Osteocyte (in vitro differentiated cells): ENCODE results near the gene ADAMTS2. TPM values are rescaled to one million over a fixed set of nuclear protein-coding genes. Genes with fewer than 3 reads are reported as not detected.
"Not testable (repeated sequence)": the region's sequence is repeated elsewhere in the genome, so short reads cannot be mapped to it uniquely, and the experiment has no call there.

Experiments
- DNase-seq: peaks from one replicate; pipeline ENCODE4 v3.0.0; 2021; ENCODE audit warnings: mixed read lengths; ENCODE audit not compliant: unreplicated experiment; ENCODE audit errors: extremely low spot score
- H3K27ac Mint-ChIP-seq: one replicate; pipeline ENCODE4 v1.8.0; 2021; ENCODE audit warnings: mild to moderate bottlenecking, mixed read lengths; ENCODE audit not compliant: unreplicated experiment
- H3K27me3 Mint-ChIP-seq: one replicate; pipeline ENCODE4 v1.8.0; 2021; ENCODE audit warnings: mixed read lengths; ENCODE audit not compliant: unreplicated experiment
- H3K36me3 Mint-ChIP-seq: one replicate; pipeline ENCODE4 v1.8.0; 2021; ENCODE audit warnings: mixed read lengths; ENCODE audit not compliant: unreplicated experiment
- H3K4me1 Mint-ChIP-seq: one replicate; pipeline ENCODE4 v1.8.0; 2021; ENCODE audit warnings: mixed read lengths; ENCODE audit not compliant: unreplicated experiment
- H3K4me3 Mint-ChIP-seq: one replicate; pipeline ENCODE4 v1.8.0; 2021; ENCODE audit warnings: mild to moderate bottlenecking, moderate library complexity, mixed read lengths; ENCODE audit not compliant: unreplicated experiment
- H3K9me3 Mint-ChIP-seq: one replicate; pipeline ENCODE4 v1.8.0; 2021; ENCODE audit warnings: mixed read lengths; ENCODE audit not compliant: unreplicated experiment
- total RNA-seq: library from RNA; stranded (reverse); gene quantifications from 2 replicates; pipeline ENCODE4 v1.2.1, GENCODE V29; 2021
- TF ChIP-seq, protein P1 (sequence below): fragments of 200-600 bp; sonication (generic); IDR thresholded peaks from 2 replicates; pipeline ENCODE4 v1.5.0; 2021; ENCODE audit warnings: antibody characterized with exemption, mild to moderate bottlenecking, moderate library complexity

The ADAMTS2 gene
- total RNA-seq, 1 donor from 2014 or later = 12.2 TPM

DNA sequence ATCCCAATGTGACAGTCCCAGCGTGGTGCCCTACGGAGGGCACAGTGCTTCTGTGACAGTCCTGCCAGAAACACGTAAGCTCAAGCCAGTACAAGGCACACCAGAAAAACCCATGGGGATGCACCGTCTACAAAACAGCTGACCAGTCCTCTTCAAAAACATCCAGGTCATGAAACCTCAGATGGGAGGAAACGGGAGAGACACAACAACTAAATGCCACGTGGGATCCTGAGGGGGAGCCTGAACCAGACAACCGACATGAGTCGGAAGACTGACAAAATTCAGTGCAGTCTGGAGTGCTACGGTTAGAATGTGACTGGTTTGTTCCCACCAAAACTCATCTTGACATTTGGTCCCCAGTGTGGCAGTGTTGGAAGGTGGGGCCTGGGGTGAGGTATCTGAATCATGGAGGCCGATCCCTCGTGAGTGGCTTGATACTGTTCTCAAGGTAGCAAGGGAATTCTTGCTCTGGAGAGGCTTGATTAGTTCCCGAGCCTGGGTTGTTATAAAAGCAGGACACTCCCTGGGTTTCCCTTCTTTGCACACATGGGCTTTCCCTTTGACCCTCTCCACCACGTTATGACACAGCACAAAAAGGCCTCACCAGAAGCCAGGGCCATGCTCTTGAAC is 55.4 kb downstream of the ADAMTS2 start:
- TF ChIP-seq, protein P1, sequence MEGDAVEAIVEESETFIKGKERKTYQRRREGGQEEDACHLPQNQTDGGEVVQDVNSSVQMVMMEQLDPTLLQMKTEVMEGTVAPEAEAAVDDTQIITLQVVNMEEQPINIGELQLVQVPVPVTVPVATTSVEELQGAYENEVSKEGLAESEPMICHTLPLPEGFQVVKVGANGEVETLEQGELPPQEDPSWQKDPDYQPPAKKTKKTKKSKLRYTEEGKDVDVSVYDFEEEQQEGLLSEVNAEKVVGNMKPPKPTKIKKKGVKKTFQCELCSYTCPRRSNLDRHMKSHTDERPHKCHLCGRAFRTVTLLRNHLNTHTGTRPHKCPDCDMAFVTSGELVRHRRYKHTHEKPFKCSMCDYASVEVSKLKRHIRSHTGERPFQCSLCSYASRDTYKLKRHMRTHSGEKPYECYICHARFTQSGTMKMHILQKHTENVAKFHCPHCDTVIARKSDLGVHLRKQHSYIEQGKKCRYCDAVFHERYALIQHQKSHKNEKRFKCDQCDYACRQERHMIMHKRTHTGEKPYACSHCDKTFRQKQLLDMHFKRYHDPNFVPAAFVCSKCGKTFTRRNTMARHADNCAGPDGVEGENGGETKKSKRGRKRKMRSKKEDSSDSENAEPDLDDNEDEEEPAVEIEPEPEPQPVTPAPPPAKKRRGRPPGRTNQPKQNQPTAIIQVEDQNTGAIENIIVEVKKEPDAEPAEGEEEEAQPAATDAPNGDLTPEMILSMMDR = no peak
- DNase-seq = no peak

GRCh38 chr5:179288809-179289185 is 56.5 kb downstream of the ADAMTS2 start:
- TF ChIP-seq, protein P1 = no peak
- Mint-ChIP-seq H3K27me3 (no peaks in the 10 kb centered on the region), H3K36me3 (no peaks in the 10 kb centered on the region), H3K27ac (no peak overlapping the region), H3K9me3 (peaks cover 9% of the 10 kb centered on the region), H3K4me1 (no peaks in the 10 kb centered on the region), H3K4me3 (no peak overlapping the region)
- no peak for DNase-seq

More for the DNA sequence above, 55.4 kb downstream of the ADAMTS2 start:
- H3K9me3 Mint-ChIP-seq = peaks cover 9% of the 10 kb centered on the region
- H3K36me3 Mint-ChIP-seq = no peaks in the 10 kb centered on the region
- H3K27ac Mint-ChIP-seq = no peak overlapping the region
- no peak overlapping the region for H3K4me3 Mint-ChIP-seq
- no peaks in the 10 kb centered on the region for H3K27me3 Mint-ChIP-seq
- no peaks in the 10 kb centered on the region for H3K4me1 Mint-ChIP-seq

DNA sequence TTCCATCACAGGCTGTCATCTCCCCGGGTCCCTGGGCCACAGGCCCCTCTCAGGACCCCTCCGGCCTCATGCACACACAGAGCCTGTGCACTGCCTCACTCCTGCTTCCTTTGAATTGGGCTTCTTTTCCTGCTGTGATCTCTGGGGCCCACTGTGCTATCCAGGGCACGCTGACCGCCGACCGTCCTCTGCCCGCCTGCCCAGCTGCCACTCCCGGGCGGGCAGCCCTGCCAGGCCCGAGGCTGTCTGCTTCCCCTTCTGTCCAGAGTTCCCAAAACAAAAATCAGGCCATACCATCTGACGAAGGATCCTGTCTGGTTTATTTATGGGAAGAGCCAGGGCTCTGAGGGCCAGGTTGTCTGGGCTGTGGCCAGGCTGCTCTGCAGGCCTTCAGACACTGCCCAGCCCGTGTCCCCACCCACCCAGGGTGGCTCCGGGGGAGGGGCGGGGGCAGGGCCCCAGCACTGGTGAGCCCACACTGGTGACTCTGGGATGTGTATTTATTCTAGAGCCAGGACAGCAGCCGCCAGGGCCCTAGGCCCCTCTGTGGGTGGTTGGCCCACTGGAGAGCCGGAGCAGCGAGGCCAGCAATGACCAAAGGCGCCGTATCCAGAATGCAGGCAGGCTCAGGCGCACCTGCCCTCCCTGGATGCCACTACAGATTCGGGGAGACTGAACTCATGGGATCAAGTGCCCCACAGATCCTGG is 57.0 kb downstream of the ADAMTS2 start:
- no peaks in the 10 kb centered on the region for H3K36me3 Mint-ChIP-seq

GRCh38 chr5:179287631-179288030 is 57.6 kb downstream of the ADAMTS2 start:
- no peak for DNase-seq
- Mint-ChIP-seq H3K36me3 (no peaks in the 10 kb centered on the region), H3K27me3 (no peaks in the 10 kb centered on the region), H3K4me3 (no peak overlapping the region), H3K27ac (no peak overlapping the region), H3K9me3 (peaks cover 9% of the 10 kb centered on the region), H3K4me1 (no peaks in the 10 kb centered on the region)
- TF ChIP-seq, protein P1 = no peak

More for the DNA sequence above, 57.0 kb downstream of the ADAMTS2 start:
- Mint-ChIP-seq H3K27me3 (no peaks in the 10 kb centered on the region), H3K4me1 (no peaks in the 10 kb centered on the region), H3K27ac (no peak overlapping the region), H3K4me3 (no peak overlapping the region), H3K9me3 (peaks cover 9% of the 10 kb centered on the region)
- DNase-seq = no peak
- TF ChIP-seq, protein P1 = no peak

DNA sequence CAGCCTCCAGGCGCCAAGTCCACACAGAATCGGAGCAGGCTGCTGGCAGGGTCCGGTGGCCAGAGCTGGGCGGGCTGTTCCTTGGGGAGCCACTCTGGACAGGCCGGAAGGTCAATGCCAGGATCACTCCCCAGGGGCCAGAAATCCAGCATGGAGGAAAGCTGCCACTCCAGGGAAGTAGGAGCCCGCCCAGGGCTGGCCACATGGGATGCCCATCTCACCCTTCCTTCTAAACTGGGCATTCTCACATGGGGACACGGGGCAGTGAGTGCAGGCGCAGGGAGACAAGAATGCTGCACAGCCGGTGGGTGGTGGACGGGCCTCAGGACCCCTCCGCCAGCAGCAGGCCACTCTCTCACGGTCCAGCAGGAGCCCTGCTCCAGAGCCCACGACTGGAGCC is 58.2 kb downstream of the ADAMTS2 start:
- TF ChIP-seq, protein P1 = no peak
- DNase-seq = no peak
- H3K4me3 Mint-ChIP-seq = no peak overlapping the region
- no peak overlapping the region for H3K27ac Mint-ChIP-seq
- H3K27me3 Mint-ChIP-seq = no peaks in the 10 kb centered on the region
- no peaks in the 10 kb centered on the region for H3K4me1 Mint-ChIP-seq
- H3K36me3 Mint-ChIP-seq = no peaks in the 10 kb centered on the region
- H3K9me3 Mint-ChIP-seq = peaks cover 9% of the 10 kb centered on the region

- H3K4me3 Mint-ChIP-seq, H3K27ac Mint-ChIP-seq, H3K27me3 Mint-ChIP-seq, DNase-seq, H3K9me3 Mint-ChIP-seq, H3K4me1 Mint-ChIP-seq, H3K36me3 Mint-ChIP-seq: not testable (repeated sequence)
These were observed 59.5 kb downstream of the ADAMTS2 start for GRCh38 chr5:179285776-179286162.
